CD4-positive, alpha-beta T cell treated with Interferon alpha-2 for 1 hour (primary cell): Measurements from ENCODE around the gene SLC4A5.
A peak's percentile ranks its signal among the peaks of the same experiment; 100 is the strongest.
"Not testable (repeated sequence)": the region's sequence is repeated elsewhere in the genome, so short reads cannot be mapped to it uniquely, and the experiment has no call there.

Source experiments
- DNase-seq, 2 donors: peaks; one replicate each; pipeline ENCODE4 v3.0.0-alpha.2; 2020 to 2022

Gene SLC4A5

GRCh38 chr2:74261204-74261864, 81.9 kb downstream of the SLC4A5 start:
- no peak for DNase-seq

- no peak for DNase-seq
Observed at GRCh38 chr2:74260495-74260894, 82.7 kb downstream of the SLC4A5 start.

GRCh38 chr2:74259733-74260132, 83.5 kb downstream of the SLC4A5 start:
- DNase-seq, result no peak

- no peak for DNase-seq
Observed at GRCh38 chr2:74259191-74259590, 84.0 kb downstream of the SLC4A5 start.

GRCh38 chr2:74255660-74256213, 87.5 kb downstream of the SLC4A5 start:
- no peak for DNase-seq

GRCh38 chr2:74253971-74254310, 89.3 kb downstream of the SLC4A5 start:
- no peak for DNase-seq

- DNase-seq, result no peak
Observed at GRCh38 chr2:74253306-74253970, 89.8 kb downstream of the SLC4A5 start.

GRCh38 chr2:74252862-74253261, 90.4 kb downstream of the SLC4A5 start:
- no peak for DNase-seq

GRCh38 chr2:74252036-74252435, 91.2 kb downstream of the SLC4A5 start:
- no peak for DNase-seq

- DNase-seq, result peak; percentile 53 to 66
Observed at GRCh38 chr2:74250189-74250631, 93.0 kb downstream of the SLC4A5 start.

- DNase-seq, result no peak
Observed at GRCh38 chr2:74249406-74250122, 93.7 kb downstream of the SLC4A5 start.

- DNase-seq, result no peak
Observed at GRCh38 chr2:74246496-74247195, 96.6 kb downstream of the SLC4A5 start.

- DNase-seq, result no peak
Observed at GRCh38 chr2:74244286-74244685, 98.9 kb downstream of the SLC4A5 start.

- no peak for DNase-seq
Observed at GRCh38 chr2:74242354-74243071, 100.7 kb downstream of the SLC4A5 start.

GRCh38 chr2:74239346-74239745, 103.9 kb downstream of the SLC4A5 start:
- DNase-seq, result no peak

- DNase-seq, result no peak
Observed at GRCh38 chr2:74238879-74239278, 104.3 kb downstream of the SLC4A5 start.

GRCh38 chr2:74235041-74235440, 108.2 kb downstream of the SLC4A5 start:
- no peak for DNase-seq

GRCh38 chr2:74233648-74234047, 109.6 kb downstream of the SLC4A5 start:
- DNase-seq, result no peak

GRCh38 chr2:74232426-74232825, 110.8 kb downstream of the SLC4A5 start:
- no peak for DNase-seq

- DNase-seq, result not testable (repeated sequence)
Observed at GRCh38 chr2:74229865-74230264, 113.4 kb downstream of the SLC4A5 start.

- DNase-seq, result no peak
Observed at GRCh38 chr2:74228772-74229171, 114.4 kb downstream of the SLC4A5 start.

- DNase-seq, result no peak
Observed at GRCh38 chr2:74227646-74228045, 115.6 kb downstream of the SLC4A5 start.
